Anterior cingulate cortex (tissue), 58 donors: ENCODE data around the gene TARS3.
"Not testable (repeated sequence)": the region's sequence is repeated elsewhere in the genome, so short reads cannot be mapped to it uniquely, and the experiment has no call there.

ENCODE experiments used
- DNase-seq, 58 donors: peaks; one replicate each; lab custom pipeline; 2025; lab: John Stamatoyannopoulos, UW

The TARS3 gene

DNA sequence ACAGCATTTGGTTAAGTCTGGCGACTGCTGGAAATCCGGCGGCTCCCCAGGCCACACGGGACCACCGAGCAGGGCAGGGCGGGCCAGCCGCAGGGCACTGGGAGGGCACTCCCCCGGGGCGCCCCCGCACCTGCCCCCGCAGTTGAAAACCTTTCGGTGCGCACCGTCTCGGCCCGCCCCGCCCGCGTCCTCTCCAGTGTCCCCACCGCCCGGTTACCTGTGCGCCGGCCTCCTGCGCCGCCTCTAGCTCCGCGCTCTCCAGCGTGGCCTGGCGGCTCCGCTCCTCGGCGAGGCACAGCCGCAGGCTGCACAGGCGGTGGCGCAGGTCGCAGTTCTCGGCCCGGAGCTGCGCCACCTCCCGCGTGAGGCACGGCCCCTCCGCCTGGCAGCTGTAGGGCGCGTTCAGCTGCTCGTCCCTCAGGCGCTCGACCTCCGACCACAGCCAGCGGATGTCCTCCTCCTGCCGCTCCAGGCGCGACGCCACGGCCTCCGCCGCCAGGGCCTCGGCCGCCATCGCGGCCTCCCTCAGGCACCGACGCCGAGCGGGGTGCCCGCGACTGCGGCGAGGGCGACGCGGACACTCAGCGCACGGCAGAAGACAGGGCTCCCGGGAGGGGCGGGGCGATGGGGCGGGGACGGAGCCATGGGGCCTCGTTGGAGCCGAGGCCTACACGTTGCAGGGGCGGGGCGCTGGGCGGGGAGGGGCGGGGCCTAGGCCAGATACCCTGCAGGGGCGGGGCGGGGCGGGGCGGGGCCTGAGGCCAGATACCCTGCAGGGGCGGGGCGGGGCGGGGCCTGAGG is at the start of gene TARS3:
Gene TARS3, minus strand, starts transcription at position 600 of the 801 bp plus-strand sequence. Its CDS starts 86 bp downstream, at position 514.
- DNase-seq: peak; percentile 33 to 99 (median 91)

GRCh38 chr15:101773496-101774100 is 49.3 kb upstream of the TARS3 start:
- no peak for DNase-seq

DNA sequence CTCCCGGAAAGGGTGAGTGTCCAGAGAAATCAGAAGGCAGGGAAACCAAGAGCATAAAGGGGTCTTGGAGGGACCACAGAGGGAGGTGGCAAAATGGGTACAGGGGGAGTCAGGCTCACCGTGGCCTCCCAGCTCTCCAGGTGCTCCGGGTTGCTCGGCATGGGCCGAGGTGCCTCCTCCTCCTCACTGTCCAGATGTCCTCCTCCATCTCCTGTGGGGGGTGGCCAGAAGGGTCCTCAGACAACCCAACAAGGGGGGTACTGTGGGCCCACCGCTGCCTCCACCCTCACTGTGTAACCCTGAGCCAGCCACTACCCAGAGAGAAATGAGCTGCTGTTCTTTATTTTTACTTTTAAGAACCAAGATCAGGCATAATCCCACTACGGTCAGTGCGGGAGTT is 48.6 kb upstream of the TARS3 start:
- no peak for DNase-seq

- DNase-seq: not testable (repeated sequence)
These were observed 42.9 kb upstream of the TARS3 start for GRCh38 chr15:101767083-101767640.

DNA sequence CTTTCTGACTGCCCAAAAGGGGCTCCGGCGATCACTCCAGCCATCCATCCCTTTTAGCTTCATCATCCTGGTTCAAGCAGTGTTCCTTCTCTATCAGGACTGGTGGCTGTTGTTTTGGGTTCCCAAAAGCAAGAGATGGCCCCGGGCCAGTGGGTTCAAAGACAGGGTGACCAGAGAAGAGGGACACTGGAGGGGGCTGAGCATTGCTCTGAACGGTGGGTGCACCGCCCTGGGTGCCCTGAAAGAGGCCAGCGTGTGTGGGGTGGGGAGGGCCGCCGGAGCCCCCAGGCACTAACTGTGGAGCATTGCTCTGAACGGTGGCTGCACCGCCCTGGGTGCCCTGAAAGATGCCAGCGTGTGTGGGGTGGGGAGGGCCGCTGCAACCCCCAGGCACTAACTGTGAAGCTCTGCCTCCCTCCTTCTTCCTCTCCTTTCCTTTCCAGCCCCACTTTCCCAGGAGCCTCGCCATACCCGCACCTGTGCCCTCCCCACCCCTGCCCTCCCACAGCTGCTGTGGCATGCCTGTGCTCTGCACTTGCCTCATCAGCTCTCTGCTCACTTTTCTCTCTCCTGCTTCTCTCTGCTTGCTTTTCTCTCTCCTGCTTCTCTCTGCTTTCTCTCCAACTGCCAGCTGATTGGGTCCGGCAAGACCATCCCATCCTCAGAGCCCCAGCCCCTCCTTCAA is 41.6 kb upstream of the TARS3 start:
- no peak for DNase-seq

DNA sequence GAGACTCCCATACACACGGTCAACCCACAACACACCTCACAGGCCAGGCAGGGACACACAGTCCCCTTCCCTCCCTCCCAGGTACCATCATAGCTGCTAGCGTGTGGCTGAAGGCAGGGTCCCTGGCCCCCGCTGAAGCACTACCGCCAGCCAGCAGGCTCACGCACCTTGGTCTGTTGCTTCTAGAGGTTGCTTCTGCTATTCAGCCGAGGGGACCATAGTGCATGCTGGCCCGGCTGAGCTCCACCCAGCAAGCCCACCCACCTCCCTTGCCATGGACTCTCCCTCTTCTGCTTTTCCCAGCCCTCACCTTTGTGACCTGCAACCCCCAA is 41.0 kb upstream of the TARS3 start:
- not testable (repeated sequence) for DNase-seq

DNA sequence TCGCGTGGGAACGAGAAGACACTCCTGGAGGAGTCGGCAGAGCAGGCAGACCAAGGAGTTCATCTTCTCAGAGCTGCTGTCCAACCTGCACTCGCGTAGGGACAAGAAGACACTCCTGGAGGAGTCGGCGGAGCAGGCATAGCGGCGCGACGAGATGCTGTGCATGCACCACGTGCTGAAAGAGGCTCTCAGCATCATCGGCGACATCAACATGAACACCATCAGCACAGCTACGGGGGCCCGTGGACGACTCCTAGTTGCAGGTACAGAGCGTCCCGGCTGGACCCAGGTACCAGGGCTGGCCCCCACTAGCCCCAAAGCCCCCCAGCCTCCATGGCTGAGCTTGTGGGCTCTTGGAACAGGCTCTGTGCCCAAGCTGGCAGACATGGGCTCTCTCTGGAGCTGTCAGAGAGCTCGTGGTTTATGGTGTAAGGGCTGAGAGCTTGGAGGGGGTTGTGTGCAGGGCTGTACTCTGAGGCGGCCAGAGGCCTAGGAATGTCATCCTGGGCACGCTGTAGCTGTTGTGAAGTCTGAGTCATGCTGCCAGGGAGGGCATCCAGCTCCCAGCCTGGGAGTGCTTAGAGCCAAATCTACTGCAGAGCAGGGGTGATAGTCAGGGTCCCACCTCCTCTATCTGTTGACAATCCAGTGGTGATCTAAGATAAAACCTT is 40.5 kb upstream of the TARS3 start:
- not testable (repeated sequence) for DNase-seq

DNA sequence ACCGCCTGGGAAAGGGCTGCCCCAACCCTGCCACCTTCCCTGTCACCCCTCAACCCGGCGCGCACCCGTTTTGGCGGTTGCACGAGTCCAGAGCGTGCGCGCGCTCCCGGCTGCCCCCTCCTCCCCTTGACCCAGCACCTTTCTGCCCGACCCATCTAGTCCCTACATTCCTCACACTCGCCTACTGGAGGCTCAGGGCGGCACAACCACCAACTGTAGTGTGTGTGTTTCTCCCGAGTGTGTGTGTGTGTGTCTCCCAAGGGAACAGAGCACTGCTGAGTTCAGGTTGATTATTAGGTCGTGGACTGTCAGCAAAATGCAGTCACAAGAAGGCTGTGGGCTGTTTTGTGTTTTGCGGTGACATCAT is 22.4 kb upstream of the TARS3 start:
- not testable (repeated sequence) for DNase-seq

- not testable (repeated sequence) for DNase-seq
These were observed 10.6 kb upstream of the TARS3 start for GRCh38 chr15:101734837-101735236.

DNA sequence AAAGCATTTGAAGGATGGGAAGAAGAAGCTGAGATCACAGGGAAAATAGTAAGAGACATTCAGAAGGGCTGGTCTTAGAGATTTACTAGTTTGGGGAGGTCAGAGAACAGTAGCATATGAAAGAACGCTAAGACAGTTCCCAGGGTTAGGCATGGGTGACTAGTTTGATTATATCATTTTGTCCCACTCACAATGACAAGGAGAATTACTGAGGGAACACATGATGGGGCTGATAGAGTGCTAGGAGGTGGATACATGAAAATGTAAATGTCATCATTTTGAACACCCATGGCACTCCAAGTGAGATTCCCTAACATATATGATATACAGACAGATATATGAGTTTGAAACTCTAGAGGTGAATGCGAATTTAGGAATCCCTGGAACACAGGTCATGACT is 9.3 kb upstream of the TARS3 start:
- no peak for DNase-seq

DNA sequence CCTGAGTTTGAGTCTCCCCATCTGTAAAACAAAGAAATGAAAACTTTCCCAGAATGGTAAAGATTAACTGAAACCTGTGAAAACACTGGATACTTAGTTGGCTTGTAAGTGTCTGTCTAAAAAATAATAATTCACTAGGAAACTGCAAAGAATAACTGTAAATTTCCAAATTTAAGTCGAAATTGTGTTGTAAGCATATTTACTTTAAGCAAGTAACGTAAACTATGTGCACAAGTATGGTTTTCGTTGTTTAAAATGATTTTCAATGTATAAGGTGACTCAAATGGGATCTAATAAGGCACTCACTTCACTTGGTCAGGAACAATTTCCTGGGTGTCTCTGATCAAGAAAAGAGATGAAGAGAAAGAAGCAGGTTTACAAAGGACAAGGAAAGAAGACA is 8.5 kb upstream of the TARS3 start:
- no peak for DNase-seq

DNA sequence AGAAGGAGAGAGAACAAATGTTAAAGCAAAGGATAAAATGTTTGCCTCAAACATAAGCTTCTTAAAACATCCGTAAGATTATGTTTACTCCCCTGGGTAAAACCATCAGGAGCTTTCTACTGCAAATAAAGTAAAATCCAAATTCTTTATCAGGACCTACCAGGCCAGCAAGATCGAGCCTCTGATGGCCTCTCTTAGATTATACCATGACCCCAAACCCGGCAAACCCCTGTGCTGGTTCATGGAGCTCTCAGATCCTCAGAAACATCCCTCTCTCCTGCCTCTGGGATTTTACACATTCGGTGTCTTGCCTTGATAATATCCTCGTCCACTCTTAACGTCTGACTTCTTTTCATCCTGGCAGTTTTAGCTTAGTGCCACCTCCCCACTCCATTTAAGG is 7.5 kb upstream of the TARS3 start:
- no peak for DNase-seq

DNA sequence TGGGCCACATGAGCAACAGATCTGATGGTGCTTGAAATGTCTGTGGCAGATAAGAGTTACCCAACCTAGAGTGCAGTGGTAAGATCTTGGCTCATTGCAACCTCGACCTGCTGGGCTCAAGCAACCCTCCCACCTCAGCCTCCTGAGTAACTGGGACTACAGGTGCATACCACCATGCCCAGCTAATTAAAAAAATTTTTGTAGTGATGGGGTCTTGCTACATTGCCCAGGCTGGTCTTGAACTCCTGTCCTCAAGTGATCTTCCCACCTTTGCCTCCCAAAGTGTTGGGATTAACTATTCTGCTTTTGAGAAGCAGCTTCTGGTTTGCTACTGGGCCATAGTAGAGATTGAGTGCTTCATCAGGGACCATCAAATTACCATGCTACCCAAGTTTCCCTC is 2.9 kb upstream of the TARS3 start:
- DNase-seq: no peak

GRCh38 chr15:101725073-101725472 is 800 bp upstream of the TARS3 start:
- DNase-seq: no peak

DNA sequence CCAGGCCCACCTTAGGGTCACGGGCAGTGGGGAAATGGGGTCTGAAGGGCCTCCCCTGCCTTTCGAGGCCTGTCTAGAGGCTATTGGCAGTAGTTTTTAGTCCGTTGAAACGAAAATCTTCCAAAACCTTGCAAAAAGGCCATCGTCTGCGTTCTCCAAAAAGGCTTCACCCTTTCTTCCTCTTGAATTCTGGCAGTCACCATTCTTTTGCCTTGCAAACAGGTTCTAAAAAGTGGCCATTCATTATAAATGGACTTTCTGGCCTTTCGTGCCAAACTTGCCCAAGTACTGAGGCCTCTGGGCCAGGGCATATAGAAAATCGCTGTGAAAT is 367 bp upstream of the TARS3 start:
- no peak for DNase-seq

GRCh38 chr15:101723171-101723873 is 951 bp downstream of the TARS3 start:
- DNase-seq: no peak

DNA sequence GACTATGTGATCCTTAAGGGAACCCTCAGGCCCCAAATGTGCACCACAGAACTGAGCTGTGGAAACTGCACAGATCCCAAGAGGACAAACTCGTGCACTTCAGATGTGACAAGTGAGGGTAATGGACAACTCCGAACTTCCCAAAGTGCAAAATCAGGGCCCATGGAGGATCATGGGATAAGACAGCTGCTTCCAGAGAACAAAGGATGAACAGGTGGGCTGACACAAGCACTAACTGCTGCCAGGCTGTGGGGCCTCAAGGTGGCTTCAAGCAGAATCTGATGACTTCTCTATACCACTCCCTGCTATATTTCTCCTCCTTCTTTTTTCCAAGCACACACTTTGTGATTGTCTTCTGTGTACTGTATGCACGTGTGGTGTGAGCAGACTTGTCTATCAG is 5.4 kb downstream of the TARS3 start:
- no peak for DNase-seq

GRCh38 chr15:101712078-101712477 is 12.2 kb downstream of the TARS3 start:
- no peak for DNase-seq

- DNase-seq: no peak
These were observed 13.5 kb downstream of the TARS3 start for GRCh38 chr15:101710806-101711205.

DNA sequence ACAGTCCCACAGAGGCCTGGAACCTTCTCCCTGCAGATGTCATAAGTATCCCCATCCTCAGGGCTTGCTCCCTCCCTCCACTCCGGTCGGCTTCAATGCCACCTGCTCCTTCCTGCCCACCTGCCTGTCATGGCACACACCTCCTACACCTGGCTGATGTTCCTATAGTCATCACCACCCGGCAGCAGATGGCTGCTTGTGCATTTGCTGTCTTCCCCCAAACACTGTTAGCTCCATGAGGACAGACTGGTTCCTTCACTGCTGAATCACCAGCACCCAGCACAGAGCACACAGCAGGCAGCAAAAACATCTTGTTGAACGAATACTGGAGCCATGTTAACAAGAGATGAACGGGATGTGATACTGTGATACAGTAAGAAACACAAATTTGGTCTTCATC is 14.8 kb downstream of the TARS3 start:
- peak in 4 of 58 donors; percentile 4 to 32 (median 8) for DNase-seq
